HUES64 (cell line): Measurements from ENCODE around the gene CD55.

Source experiments
- H3K27ac ChIP-seq: 2 replicates; pipeline ENCODE4 v1.7.0; 2013; ENCODE audit warnings: low read depth, low read length, inconsistent platforms
- H3K27me3 ChIP-seq: 2 replicates; pipeline ENCODE4 v1.6.1; 2013; ENCODE audit warnings: mild to moderate bottlenecking, low read length; ENCODE audit not compliant: insufficient read depth
- H3K36me3 ChIP-seq: 2 replicates; pipeline ENCODE4 v1.6.1; 2013; ENCODE audit warnings: mild to moderate bottlenecking, low read length; ENCODE audit not compliant: insufficient read depth
- H3K4me1 ChIP-seq: 2 replicates; pipeline ENCODE4 v1.6.1; 2013; ENCODE audit warnings: mild to moderate bottlenecking, low read length, moderate library complexity; ENCODE audit not compliant: insufficient read depth
- H3K4me3 ChIP-seq: 2 replicates; pipeline ENCODE4 v1.5.1; 2013; ENCODE audit warnings: mild to moderate bottlenecking, low read length, moderate library complexity
- H3K9ac ChIP-seq: 2 replicates; pipeline ENCODE4 v1.6.1; 2013; ENCODE audit warnings: mild to moderate bottlenecking, low read depth, low read length
- H3K9me3 ChIP-seq: 2 replicates; pipeline ENCODE4 v1.6.1; 2013; ENCODE audit warnings: low read depth, low read length; ENCODE audit not compliant: insufficient read depth
- WGBS: fragments of 150-250, 120-280 bp; methylation state at CpG from one replicate; pipeline ENCODE4 v1.1.7; 2013; ENCODE audit warnings: missing lambda C conversion rate; 5-methylcytosine and 5-hydroxymethylcytosine counted together

Gene CD55

GRCh38 chr1:207306023-207306422 is 15.5 kb upstream of the CD55 start:
- H3K36me3 ChIP-seq, result no peaks in the 10 kb centered on the region
- peaks cover 25% of the 10 kb centered on the region for H3K4me1 ChIP-seq
- H3K9ac ChIP-seq, result no peak overlapping the region
- no peaks in the 10 kb centered on the region for H3K9me3 ChIP-seq
- no peak overlapping the region for H3K27ac ChIP-seq
- WGBS, result no CpG with 5 or more reads among the region's 1 CpG
- H3K4me3 ChIP-seq, result no peak overlapping the region
- H3K27me3 ChIP-seq, result no peaks in the 10 kb centered on the region

DNA sequence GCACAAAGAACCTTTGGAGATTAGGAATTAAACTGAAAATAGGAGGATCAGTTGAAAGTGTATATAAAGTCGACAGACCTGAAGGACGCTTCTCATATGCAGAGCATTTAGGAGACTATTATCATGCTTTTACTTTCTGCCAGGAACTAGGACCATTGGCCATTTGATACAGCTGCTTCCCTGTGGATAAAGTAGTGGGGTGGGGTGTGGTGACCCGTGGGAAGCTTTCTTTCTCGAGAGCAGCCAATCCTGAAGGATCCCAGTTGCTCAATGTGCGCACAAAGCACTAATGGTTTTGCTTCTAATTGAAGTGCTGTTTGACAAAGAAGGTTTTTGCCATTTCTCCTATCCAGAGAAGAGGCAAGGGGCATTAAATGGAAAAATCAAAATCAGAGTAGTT is 14.9 kb upstream of the CD55 start:
- no peak overlapping the region for H3K27ac ChIP-seq
- H3K4me3 ChIP-seq, result no peak overlapping the region
- no peaks in the 10 kb centered on the region for H3K9me3 ChIP-seq
- WGBS, result 61% methylated on average over 5 of the region's 5 CpGs
- H3K27me3 ChIP-seq, result no peaks in the 10 kb centered on the region
- peaks cover 19% of the 10 kb centered on the region for H3K4me1 ChIP-seq
- no peaks in the 10 kb centered on the region for H3K36me3 ChIP-seq
- no peak overlapping the region for H3K9ac ChIP-seq

DNA sequence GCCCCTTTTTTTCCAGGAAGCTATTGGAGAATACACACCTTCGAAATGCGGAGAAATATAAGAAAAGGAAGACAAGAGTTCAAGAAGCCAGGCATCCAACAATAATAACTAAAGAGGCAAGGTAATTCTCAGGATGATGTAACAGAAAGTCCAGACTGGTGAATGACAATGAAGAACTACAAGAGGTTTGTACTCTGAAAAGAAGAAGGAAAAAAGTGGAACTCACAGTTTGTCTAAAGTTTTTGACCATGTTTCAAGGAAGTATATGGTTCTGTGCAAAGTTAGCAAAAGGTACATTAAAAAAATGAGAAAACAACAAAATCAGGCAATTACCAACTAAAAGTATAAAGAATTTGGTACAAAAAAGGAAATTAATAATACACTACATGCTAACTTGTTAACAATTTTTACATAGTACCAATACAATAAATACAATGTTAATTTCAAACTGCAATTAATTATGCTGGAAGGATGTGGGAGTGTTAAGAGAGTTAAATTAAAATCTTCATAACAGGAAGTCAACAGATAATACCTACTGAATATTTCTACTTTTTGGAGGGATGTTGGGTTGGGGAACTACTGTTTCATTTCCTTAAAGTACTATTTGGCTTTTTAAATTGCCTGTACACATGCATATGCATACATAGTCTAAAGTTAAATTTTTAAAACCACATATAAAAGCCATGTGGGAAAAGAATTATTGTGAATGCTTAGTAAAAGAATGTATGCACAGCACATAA is 12.9 kb upstream of the CD55 start:
- H3K27me3 ChIP-seq, result no peaks in the 10 kb centered on the region
- WGBS, result 100% methylated on average over 2 of the region's 2 CpGs
- H3K4me3 ChIP-seq, result no peak overlapping the region
- no peak overlapping the region for H3K9ac ChIP-seq
- no peaks in the 10 kb centered on the region for H3K36me3 ChIP-seq
- H3K9me3 ChIP-seq, result no peaks in the 10 kb centered on the region
- H3K4me1 ChIP-seq, result peaks cover 18% of the 10 kb centered on the region
- H3K27ac ChIP-seq, result no peak overlapping the region

DNA sequence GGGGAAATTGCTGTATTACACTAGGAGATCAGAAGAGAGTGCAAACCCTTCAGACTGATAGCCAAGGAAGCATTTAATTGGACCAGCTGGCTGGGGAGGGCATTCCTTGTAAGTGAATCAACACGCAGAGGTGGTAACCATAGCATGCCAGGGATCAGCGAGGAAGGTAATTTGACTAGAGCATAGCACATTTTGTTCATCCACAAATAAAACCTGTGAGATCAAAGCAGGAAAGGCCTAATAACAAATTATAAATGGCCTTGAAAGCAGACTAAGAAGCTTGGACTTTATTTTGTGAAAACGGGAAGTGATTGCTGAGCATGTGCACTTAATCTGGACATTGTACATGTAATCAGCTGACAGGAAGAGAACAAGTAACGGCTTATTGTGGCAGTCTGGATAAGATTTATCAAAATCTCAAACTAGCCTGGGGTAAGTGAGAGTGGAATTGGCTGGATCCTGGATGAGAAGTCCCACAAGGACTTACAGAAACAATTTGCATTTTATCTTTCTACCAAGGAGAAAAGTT is 11.7 kb upstream of the CD55 start:
- no peak overlapping the region for H3K27ac ChIP-seq
- H3K4me1 ChIP-seq, result peaks cover 18% of the 10 kb centered on the region
- H3K36me3 ChIP-seq, result no peaks in the 10 kb centered on the region

DNA sequence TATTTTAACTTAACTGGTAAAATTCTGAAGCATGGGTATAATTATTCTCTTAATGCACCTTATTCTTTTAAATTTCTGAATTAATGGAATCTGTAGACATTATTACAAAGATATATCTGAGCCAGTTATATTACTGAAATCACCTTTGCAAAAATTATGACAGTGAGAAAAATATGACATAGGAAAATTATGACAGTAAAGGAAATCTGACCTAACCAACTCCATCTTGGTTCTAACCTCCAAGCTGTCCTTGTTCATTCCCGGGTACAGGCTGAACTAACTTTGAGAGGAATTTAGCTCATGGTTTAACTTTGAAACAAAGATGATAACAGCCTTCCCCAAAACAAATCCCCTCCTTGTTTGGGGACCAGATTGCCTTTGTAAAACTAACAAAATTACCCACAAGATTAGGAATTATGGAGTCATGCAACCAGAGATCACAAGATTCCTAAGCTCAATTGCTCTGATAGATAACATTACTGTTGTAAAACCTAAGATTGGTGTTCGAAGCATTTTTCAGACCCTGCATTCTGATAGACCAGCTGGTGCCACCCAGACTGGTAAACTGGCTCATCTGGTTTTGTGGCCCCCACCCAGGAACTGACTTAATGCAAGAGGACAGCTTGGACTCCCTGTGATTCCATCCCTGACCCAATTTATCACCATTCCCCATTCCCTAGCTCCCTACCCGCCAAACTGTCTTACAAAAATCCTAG is 9.4 kb upstream of the CD55 start:
- Histone ChIP-seq H3K4me3 (no peak overlapping the region), H3K36me3 (no peaks in the 10 kb centered on the region), H3K27me3 (no peaks in the 10 kb centered on the region), H3K9me3 (no peaks in the 10 kb centered on the region), H3K27ac (no peak overlapping the region), H3K9ac (no peak overlapping the region), H3K4me1 (peaks cover 13% of the 10 kb centered on the region)
- WGBS, result 95% methylated on average over 3 of the region's 3 CpGs

More for the DNA sequence above, 11.7 kb upstream of the CD55 start:
- WGBS, result 76% methylated on average over 4 of the region's 4 CpGs
- Histone ChIP-seq H3K9ac (no peak overlapping the region), H3K4me3 (no peak overlapping the region), H3K27me3 (no peaks in the 10 kb centered on the region), H3K9me3 (no peaks in the 10 kb centered on the region)

DNA sequence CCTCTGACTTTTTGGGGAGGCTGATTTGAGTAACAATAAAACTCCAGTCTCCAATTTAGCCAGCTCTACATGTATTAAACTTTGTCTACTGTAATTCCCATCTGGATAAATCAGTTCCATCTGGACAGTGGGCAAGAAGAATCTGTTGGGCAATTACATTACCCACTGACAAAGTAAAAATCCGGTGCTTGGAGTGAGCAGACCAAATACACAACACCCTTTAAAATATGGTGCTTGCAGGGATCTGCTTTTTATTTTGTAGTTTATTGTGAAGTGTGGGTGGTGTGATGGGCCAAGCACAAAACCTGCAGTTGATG is 8.9 kb upstream of the CD55 start:
- Histone ChIP-seq H3K9me3 (no peaks in the 10 kb centered on the region), H3K9ac (no peak overlapping the region), H3K27ac (no peak overlapping the region), H3K36me3 (no peaks in the 10 kb centered on the region), H3K4me1 (peaks cover 12% of the 10 kb centered on the region), H3K4me3 (no peak overlapping the region), H3K27me3 (no peaks in the 10 kb centered on the region)
- 100% methylated on average over 1 of the region's 1 CpG for WGBS

- Histone ChIP-seq H3K9ac (no peak overlapping the region), H3K4me1 (peaks cover 12% of the 10 kb centered on the region), H3K27me3 (no peaks in the 10 kb centered on the region), H3K36me3 (no peaks in the 10 kb centered on the region), H3K4me3 (no peak overlapping the region), H3K9me3 (no peaks in the 10 kb centered on the region), H3K27ac (no peak overlapping the region)
Observed at GRCh38 chr1:207313131-207313530, 8.3 kb upstream of the CD55 start.

DNA sequence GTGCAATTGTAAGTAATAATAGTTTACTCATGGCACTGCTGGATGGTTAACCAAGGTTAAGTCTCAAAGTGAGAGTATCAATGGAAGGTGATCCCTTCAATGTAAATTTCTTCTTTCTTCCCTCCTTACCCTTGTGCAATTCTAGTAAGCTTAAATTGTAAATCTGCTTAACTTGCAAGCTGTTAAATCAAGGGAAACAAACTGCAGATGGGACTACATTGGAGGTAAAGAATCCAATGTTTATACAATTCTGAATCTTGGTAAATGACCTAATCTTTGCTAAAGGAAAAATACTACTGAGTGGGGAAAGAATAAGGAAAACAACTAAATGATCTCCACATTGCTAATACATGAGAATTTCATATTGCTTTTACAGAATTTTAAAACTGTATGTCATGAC is 6.7 kb upstream of the CD55 start:
- H3K4me1 ChIP-seq, result peaks cover 7% of the 10 kb centered on the region
- H3K27ac ChIP-seq, result no peak overlapping the region
- no peak overlapping the region for H3K9ac ChIP-seq
- no peaks in the 10 kb centered on the region for H3K36me3 ChIP-seq
- H3K4me3 ChIP-seq, result no peak overlapping the region
- no peaks in the 10 kb centered on the region for H3K9me3 ChIP-seq
- H3K27me3 ChIP-seq, result no peaks in the 10 kb centered on the region

GRCh38 chr1:207315435-207315834 is 6.0 kb upstream of the CD55 start:
- Histone ChIP-seq H3K27ac (no peak overlapping the region), H3K4me3 (no peak overlapping the region), H3K36me3 (no peaks in the 10 kb centered on the region), H3K27me3 (no peaks in the 10 kb centered on the region), H3K9ac (no peak overlapping the region), H3K9me3 (no peaks in the 10 kb centered on the region), H3K4me1 (peaks cover 5% of the 10 kb centered on the region; the same call in 1 of the 2 replicates)
- WGBS, result 94% methylated on average over 3 of the region's 3 CpGs

DNA sequence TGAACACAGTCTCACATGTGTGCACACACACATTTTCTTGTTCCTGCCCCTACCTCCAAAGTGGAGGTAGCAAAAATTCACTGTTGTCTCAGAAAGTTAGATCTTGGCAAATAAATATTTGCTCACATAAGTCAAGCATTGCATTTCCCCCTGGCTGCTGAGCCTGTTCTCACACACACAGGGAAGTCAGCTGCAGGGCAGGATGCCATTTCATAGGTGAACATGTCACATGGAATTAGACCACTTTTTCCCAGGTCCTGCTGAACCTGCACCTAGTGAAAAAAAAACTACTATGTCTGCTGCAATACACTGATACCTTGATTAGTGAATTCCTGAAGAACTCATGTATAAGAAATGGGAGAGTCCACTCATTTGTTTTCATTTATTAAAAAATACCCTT is 5.3 kb upstream of the CD55 start:
- Histone ChIP-seq H3K4me1 (peaks cover 5% of the 10 kb centered on the region; the same call in 1 of the 2 replicates), H3K9me3 (no peaks in the 10 kb centered on the region)

GRCh38 chr1:207316622-207317391 is 4.7 kb upstream of the CD55 start:
- no peaks in the 10 kb centered on the region for H3K36me3 ChIP-seq
- WGBS, result 89% methylated on average over 5 of the region's 6 CpGs
- H3K4me1 ChIP-seq, result peaks cover 5% of the 10 kb centered on the region; the same call in 1 of the 2 replicates
- H3K9me3 ChIP-seq, result no peaks in the 10 kb centered on the region
- no peaks in the 10 kb centered on the region for H3K27me3 ChIP-seq
- H3K4me3 ChIP-seq, result no peak overlapping the region
- H3K27ac ChIP-seq, result no peak overlapping the region
- no peak overlapping the region for H3K9ac ChIP-seq

More for the DNA sequence above, 5.3 kb upstream of the CD55 start:
- Histone ChIP-seq H3K36me3 (no peaks in the 10 kb centered on the region), H3K9ac (no peak overlapping the region), H3K27ac (no peak overlapping the region), H3K27me3 (no peaks in the 10 kb centered on the region), H3K4me3 (no peak overlapping the region)
